HL-60/S4 (cell line): ENCODE measurements around the gene IMMP2L.

Experiments used
- in situ Hi-C: fragments of 300-500 bp; cut with MboI; formaldehyde crosslinking; loops from 2 replicates; pipeline ENCODE4 v1.14.3; 2022; ENCODE audit warnings: low sequenced_read_pairs

The IMMP2L gene

DNA sequence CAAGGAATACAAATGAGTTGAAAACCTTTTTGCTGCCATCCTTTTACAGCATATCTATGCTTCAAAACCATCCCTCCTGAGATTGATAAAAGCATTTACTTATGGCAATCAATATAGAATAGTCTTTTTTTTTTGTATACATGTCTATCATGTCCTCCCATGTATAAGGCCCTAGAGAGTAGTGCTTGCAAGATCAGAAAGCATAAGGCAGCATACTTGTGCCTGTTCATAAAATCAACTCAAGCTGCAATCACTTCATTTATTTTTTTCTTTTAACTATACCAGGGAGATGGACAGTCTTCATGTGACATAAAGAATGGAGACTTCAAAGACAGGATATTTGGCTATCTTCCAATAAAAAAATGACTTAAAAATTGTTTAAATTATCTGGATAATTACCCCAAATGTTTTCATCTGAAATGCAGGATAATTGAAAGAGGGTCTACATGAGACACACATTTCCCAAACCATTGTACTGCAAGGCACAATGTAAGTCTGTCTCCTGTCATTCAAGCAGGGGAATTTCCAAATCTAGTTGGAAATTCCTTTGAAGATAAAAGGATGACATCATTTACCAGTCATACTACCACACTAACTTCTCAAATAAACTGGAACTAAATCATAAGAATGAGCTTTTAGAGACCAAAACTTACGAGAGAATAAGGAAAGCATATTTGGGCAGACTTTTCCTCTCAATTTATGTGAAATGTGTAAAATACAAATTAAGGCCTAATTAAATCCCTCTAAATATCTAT is 448.9 kb downstream of the IMMP2L start:
- in situ Hi-C loops: no loop called here

DNA sequence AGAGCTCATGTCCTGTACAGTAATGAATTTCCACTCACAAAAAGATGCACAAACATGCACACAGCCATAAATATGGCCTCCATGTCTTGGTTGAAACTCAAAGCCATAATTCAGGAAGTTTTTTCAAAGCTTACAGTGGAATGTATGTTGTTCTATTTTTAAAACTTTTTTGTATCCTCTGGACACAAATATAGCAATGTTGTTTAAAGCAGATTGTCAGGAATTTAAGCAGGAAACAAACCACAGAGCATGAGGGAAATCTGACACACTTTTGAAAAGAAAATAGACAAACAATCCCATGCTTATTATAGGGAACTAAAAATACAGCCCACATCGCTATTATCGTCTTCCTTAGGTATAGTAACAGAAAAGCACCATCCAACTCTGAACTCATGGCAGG is 449.9 kb downstream of the IMMP2L start:
- in situ Hi-C loops: no loop called here

DNA sequence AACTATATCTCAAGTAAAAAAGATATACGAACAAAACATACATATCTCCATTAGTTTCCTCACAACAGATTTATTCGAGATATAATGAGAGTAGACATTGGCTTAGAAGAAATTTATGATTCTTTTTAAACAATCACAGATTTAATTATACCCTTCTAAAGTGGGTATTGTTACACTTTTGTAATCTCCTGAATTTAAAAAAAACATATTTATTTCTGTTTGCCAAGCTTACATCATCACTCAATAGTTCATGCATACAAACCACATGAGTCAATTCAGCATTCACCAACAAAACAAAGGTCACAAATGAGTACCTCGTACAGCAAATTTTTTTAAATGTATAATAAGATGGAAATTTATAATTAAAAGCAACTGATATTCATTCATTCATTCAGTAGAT is 453.8 kb downstream of the IMMP2L start:
- in situ Hi-C loops: no loop called here

DNA sequence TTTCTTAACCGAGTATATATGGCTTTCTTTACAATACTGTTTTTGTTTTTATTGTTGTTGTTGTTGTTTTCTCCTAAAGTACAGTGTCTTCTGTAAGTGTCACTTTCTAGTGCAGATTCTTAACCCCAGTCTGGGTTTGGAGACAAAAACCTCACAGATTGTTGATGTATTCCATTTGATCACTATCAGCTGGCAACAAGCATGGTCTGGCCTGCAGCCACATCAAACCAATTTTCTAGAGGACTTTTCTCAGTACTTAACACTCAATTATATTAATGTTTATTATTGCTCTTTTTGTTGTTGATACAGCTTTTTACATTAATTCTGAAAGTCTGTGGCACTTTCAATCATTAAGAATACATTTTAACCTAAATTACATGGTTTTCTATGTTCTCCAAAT is 454.3 kb downstream of the IMMP2L start:
- in situ Hi-C loops: no loop called here

DNA sequence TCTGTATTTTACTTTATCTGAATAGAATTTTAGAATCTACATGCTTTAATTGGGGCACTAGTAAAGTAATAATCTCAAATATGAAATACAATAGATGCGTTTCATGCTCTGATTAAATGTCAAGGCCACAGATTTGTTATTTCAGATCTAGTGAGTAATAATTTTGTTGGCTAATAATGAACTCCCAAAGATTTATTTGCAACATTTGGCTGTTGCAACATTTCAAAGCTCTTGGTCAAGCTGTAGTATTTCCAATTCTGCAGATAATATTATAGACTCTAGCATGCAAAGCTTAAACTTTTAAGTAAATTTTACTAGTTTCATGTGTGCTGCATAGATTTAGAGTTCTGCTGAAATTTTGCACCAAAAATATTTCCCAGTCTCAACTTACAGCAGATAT is 454.7 kb downstream of the IMMP2L start:
- in situ Hi-C loops: no loop called here

DNA sequence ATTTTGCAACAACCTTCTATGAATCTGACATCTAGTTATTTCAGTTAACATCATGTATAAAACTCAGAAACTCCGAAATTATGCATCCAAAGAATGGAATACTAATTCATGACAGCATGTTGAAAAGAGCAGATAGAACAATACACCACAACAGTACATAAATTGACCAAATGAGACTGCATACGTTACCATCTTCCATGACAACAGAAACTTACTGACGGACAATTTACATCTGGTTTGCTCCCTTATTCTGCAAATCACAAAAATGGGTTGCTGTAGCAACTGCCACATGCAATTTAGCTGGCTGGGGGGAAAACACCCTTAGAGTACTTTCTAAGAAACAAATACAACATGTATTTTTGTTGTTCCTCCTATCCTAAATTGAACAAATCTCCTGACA is 457.0 kb downstream of the IMMP2L start:
- in situ Hi-C loops: no loop called here

DNA sequence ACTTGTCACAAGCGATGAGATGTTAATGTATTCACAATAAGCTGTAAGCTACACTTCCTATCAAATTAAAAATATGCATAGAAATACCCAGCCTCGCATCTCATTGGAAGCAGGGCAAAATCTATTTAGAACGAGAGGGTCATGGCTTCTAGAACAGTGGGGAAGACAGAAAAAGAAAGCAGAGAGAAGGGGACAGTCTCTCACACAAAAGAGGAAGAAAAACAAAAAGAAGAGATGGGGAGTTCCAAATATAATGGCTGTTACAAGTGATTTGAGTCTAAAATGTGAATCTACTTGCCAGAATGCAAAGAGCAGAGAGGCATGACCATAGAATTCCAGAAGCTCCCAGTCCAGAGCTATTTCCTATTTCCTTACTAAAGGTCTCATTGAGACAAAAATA is 457.6 kb downstream of the IMMP2L start:
- in situ Hi-C loops: no loop called here

DNA sequence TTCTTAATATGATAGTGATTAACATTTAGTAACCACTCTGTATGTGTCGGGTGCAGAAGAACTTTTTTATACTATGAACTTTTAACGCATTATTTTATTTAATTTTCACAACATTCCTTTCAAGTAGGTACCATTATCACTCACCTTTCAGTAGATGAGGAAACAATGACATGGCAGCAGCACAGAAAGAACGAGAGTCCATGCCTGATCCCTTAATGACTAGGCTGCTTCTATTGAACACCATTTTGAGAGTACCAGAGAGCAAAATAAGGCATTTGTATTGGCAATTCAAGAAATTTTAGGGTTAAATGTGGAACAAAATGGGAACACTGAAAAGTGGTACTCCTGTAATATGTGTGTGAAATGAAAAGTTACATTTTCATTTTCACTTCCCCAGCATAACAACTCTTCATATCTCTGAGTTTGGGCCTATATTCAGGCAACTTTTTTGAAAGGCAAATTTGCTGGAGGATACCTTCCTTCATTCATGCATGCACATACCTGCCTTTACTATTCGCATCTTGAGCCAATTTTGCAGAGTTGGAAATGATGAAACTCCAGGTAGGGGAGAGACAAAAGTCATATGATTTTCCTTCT is 458.5 kb downstream of the IMMP2L start:
- in situ Hi-C loops: no loop called here

DNA sequence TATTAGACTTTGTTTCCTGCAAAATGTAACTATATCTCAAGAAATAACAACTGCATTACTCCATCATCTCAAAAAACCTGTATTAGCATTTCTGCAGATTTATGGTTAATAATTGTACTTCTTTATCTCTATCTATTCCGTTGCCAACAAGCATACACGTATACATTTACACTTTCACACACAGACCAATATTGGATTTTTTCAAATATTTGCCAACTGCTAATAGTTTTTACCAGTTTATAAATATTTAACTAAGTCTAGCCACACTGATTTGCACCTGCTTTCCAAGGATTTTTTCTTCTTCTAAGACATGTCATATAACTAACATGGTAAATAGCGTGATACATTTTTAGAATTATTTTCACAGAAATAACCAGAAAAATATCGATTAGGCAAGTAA is 459.2 kb downstream of the IMMP2L start:
- in situ Hi-C loops: no loop called here

DNA sequence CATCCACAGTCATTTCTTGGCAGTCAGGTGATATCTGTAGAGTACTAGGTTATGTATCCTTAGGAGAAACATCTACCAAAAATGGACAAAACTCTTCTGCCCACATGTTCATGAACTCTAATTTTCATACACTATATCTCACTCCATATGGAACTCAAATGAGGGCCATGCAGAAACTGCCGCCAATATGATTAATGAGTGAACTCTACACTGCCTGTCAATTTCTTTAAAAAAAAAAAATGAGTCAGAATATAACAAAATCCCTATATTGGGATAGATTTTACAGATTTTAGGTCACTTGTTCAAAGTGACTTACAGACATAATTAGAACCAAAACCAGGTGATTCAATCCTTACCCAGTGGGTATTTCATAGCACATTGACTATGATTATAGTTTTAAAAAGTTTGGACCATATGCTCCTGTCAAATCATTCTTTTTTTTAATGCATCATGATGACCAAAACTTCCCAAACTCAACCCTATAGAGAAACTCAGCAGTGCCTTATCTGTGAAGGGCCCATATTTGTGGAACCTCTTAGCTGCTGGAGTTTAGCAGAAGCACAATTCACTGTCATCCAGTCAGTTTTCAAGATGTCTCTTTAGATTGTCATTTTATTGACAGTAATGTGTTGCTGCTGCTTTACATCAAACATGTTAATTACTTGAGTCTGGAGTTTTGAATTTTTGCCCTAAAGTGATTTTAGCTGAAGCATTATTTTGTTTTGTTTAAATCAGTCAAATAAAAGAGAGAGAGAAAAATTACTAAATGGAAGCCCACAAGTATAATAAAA is 460.2 kb downstream of the IMMP2L start:
- in situ Hi-C loops: no loop called here

DNA sequence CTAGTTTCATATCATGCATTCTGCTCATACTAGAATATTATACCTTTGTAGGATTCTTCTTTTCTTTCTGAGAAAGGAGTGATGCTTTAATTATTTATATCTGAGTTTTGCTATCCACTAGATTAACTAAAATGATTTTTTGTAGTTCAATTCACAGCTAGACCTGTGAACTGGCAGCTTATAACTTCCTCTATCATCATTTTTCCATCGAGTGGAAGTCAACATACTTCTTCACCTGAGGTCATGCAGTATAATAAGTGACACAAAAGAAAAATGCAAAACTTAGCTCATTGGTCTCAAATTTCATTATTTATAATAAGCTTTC is 463.4 kb downstream of the IMMP2L start:
- in situ Hi-C loops: no loop called here

DNA sequence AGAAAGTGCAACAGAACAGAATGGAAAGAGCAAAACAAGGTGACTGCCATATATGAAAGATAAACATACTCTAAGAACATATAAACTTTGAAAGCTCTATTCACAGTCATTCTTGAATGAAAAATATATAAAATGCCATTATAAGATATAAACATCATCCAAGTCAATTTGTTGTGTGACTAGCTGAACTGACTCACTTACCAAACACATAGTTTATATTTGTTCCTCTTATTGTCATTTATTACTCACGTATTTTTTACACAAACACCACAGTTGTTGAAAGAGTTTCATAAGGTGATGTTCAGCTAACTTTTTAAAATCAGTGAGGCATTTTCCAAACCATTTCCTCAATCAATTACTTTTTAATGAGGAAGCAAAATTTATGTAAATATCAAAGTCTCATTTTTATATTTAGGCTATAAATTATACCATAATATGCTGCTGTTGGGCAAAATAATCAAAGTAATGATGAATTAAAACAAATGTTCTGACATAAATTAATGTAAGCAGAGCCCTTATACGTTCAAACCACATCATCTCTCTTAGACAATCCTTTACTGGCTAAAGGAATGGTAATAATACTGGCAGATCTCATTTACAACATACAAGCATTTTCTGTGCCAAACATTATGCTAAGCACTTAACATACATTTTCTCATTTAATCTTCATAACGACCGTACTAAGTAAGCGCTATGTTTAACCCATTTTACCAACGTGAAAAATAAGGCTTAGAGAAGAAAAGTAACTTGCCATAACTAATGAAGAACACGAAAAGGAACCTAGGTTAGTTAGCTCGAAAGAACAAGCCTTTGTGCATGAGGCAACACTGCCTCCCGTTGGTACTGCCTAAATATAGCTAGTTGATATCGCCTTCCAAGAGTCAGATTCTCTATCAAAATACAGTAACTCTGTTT is 464.0 kb downstream of the IMMP2L start:
- in situ Hi-C loops: no loop called here

DNA sequence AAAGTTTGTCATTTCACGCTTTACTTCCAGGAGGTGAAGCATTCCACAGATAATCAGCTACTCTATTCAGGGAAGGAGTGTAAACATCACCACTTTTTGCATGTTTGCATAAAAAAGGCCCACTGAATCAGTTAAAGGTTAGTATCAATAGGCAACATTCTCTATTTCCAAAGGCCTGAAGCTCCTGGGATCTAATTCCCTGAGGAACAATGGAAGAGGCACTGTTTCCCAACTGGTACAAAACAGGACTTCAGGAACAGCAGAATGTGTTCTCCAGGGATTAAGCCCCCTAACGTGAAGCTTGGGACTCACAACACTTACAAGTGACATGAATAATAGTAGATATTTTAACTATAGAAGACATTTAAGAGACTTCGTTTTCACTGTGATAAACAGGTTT is 465.3 kb downstream of the IMMP2L start:
- in situ Hi-C loops: no loop called here

DNA sequence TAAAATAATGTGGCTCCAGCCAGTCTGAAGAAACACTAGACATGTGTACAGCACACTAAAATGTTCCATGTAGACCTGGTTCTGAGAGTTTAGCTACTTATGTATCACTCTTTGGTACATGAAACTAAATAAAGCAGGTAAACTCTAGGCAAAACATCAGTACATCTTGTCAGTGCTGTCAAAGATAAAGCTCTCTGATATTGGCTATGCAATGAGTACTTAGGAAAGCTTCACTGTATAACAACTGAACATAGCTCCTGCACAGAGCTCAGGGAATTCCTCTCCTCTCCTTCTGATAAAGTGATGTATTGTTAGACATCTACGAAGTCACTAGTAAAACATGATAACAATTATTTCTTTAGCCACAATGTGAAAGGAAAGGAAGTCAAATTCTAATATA is 467.9 kb downstream of the IMMP2L start:
- in situ Hi-C loops: no loop called here

DNA sequence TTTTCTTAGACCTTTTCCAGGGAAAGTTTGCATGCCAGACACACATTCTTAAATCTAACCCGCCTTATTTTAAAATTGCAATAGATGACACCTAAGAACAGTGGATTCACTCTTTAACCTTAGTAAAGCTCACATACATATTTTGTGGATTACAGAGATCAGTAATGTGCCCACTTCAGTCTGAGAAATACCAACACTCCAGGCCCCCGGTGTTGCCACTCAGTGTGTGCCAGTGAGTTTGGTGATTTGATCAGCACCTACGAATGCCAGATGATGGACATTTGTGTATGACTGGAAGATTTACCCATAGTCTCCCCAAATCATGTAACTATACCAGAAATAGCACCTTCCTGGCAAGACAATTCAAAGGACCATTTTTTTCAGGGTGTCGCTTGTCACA is 468.8 kb downstream of the IMMP2L start:
- in situ Hi-C loops: no loop called here

DNA sequence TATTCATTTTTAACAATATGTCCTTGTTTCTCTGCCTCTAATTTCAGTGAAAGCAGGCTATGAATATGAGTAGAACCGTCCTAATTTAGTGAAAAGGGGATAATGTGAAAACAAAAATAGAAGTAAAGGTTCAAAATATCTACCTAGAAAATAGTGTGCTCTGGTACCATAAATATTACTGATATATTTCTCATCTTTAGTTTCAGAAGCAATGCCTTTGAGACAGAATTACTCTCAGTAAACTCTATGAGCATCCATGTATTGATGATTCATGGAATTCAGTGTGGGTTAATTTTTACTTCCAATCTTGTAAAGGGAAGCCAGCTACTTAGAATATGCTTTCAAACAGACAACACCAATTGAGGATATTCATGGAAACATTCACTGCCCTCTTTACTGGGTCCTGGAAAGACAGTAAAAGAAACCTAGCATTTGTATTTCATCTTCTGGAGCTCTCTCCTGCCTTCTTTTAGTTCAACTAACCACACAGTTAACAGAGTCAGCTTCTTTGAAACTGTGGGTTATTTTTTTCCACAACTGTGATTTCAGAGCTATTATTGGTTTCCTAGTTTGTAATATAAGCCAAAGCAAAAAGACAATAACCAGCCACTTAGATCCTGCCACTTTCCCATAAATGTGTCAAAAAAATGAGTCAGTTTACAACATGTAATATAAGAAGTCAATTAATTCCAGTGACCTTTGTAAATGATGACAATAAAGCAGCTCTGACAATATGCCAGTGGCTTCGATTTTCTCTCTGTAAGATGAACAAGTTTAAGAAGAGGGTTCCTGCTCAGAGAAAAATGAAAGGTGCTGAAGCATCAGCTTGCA is 469.7 kb downstream of the IMMP2L start:
- in situ Hi-C loops: no loop called here

DNA sequence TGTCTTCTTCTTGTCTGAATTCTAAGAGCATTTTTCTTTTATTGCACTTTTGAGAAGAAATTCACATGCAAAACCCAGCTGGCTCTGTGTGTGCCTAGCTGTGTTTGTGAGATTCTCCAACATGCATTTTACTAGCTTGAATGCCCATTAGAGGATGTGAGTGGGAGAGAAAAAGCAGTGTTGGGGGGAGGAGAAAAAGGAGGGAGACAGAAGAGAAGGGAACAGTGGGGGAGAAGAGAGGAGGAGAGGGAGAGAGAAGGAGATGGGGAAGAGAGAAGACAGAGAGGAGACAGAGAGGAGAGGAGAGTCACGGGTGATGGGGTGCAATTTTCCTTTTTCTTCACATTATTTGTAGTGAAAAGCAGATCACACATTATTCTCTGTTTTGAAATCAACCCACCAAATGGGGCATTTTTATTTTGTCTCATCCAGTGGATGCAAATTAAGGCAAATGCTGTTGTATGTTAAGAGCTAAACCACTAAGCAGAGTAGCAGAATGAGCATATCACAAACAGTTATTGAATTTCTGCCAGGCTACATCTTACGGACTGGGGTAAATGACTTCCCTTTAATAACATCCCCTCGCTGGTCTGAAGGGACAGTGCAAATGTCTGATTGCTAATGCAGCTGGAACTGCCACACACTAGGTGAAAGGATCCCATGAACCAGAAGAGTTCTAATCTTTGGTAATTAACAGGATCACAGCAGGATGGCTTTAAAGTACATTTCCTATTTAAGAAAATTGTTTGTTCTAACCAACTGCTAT is 470.5 kb downstream of the IMMP2L start:
- in situ Hi-C loops: no loop called here

DNA sequence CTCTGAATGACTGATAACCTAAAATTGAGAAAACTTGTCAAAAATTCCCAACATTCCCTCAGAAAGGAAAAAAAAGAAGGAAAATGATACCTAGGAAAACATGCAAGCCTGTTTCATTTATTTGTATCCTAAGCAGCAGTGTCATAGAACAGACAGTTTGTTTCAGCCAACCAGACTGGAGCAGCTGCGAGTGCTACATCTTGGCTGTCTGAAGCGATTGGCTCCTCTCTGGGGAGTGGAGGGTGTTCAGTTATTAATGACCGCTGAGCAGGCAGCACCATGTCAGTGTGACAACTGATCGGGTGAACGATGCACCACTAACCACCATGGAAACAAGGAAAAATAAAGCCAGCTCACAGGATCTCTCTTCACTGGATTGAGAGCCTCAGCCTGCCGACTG is 471.4 kb downstream of the IMMP2L start, which contains the start of gene LRRN3:
TSS of gene LRRN3 (plus strand) at position 282 of the 400 bp plus-strand sequence. CDS start 31,646 bp downstream, outside the sequence.
- in situ Hi-C loops: no loop called here

DNA sequence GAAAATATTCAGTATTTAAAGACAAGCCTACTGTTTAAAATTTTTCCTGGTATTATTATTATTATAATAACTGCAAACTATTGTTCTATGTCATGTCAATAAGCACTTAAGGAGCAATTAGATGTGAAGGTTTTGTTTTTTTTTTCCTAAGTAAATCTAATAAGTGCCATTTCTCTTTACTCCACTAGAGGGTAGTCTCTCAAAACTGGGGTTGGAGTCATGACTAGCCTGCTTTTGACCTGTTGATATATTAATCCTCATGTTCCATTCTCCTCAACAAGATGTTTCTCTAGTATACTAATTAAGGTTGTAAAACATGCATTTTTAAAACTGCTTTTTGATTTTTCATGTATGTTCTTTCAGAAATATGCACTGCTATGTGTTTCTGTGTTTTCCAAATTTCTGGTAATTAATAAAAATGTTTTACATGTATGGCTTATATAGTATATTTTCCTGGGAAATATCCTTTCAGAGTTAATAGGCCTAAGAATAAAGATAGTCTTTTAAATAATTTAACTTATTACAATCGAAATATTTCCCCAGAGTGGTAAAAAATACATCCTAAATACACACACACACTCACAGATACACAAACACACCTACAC is 472.4 kb downstream of the IMMP2L start:
- in situ Hi-C loops: no loop called here
